Stimulated activated CD4-positive, alpha-beta T cell treated with anti-CD3 and anti-CD28 coated beads, Interleukin-15, amount 100 ng/mL, for 24 hours (primary cell): Measurements from ENCODE around the gene CRTC2.

ENCODE experiments used
- DNase-seq: peaks from one replicate; pipeline ENCODE4 v3.0.0-alpha.2; 2020

CRTC2 gene

GRCh38 chr1:153945131-153945794, 13.1 kb downstream of the CRTC2 start:
- DNase-seq = peak; percentile 84

GRCh38 chr1:153944827-153945117, 13.6 kb downstream of the CRTC2 start:
- DNase-seq = no peak

- no peak for DNase-seq
Measured at GRCh38 chr1:153944005-153944826, 14.2 kb downstream of the CRTC2 start.

GRCh38 chr1:153942766-153943549, 15.5 kb downstream of the CRTC2 start:
- no peak for DNase-seq

GRCh38 chr1:153941826-153942725, 16.3 kb downstream of the CRTC2 start:
- no peak for DNase-seq

- no peak for DNase-seq
Measured at GRCh38 chr1:153940756-153941155, 17.7 kb downstream of the CRTC2 start.

- DNase-seq = no peak
Measured at GRCh38 chr1:153939476-153939875, 18.9 kb downstream of the CRTC2 start.

GRCh38 chr1:153938996-153939395, 19.4 kb downstream of the CRTC2 start:
- DNase-seq = no peak

GRCh38 chr1:153937331-153937730, 21.1 kb downstream of the CRTC2 start:
- DNase-seq = no peak

- DNase-seq = no peak
Measured at GRCh38 chr1:153936011-153936802, 22.2 kb downstream of the CRTC2 start.

- DNase-seq = no peak
Measured at GRCh38 chr1:153934746-153935145, 23.7 kb downstream of the CRTC2 start.

- DNase-seq = no peak
Measured at GRCh38 chr1:153933955-153934354, 24.5 kb downstream of the CRTC2 start.

- DNase-seq = no peak
Measured at GRCh38 chr1:153933430-153933829, 25.0 kb downstream of the CRTC2 start.

GRCh38 chr1:153932156-153933131, 26.0 kb downstream of the CRTC2 start:
- DNase-seq = no peak

- no peak for DNase-seq
Measured at GRCh38 chr1:153929981-153930948, 28.1 kb downstream of the CRTC2 start.

GRCh38 chr1:153929426-153929825, 29.0 kb downstream of the CRTC2 start:
- DNase-seq = no peak

- DNase-seq = no peak
Measured at GRCh38 chr1:153928791-153929341, 29.5 kb downstream of the CRTC2 start.

- no peak for DNase-seq
Measured at GRCh38 chr1:153928245-153928644, 30.2 kb downstream of the CRTC2 start.

GRCh38 chr1:153926405-153926804, 32.0 kb downstream of the CRTC2 start:
- no peak for DNase-seq
